HT-29 (cell line): Measurements from ENCODE around the gene AURKB. TPM values are rescaled to one million over a fixed set of nuclear protein-coding genes. Genes with fewer than 3 reads are reported as not detected.

Source experiments
- DNase-seq: peaks from one replicate; pipeline ENCODE4 v3.0.0-alpha.2; 2015; ENCODE audit warnings: low spot score
- total RNA-seq: library from RNA; depleted of rRNA; stranded (reverse); fragments of >200 nt; shearing (Covaris generic); gene quantifications from 2 replicates; pipeline ENCODE4 v1.2.3, GENCODE V29; 2014; rRNA removed

AURKB gene
- total RNA-seq, 1 experiment from 2014 or later = 84.9 TPM

GRCh38 chr17:8162233-8162996 is 48.0 kb downstream of the AURKB start, which contains the start of gene VAMP2:
Gene VAMP2, minus strand, starts transcription at chr17:8162948. Its CDS starts 69 bp downstream, at chr17:8162879.
- DNase-seq = no peak

GRCh38 chr17:8161289-8162232 is 48.8 kb downstream of the AURKB start:
- no peak for DNase-seq

GRCh38 chr17:8160741-8161221 is 49.6 kb downstream of the AURKB start:
- DNase-seq = no peak

GRCh38 chr17:8160224-8160577 is 50.2 kb downstream of the AURKB start:
- no peak for DNase-seq

- DNase-seq = no peak
These were observed 50.7 kb downstream of the AURKB start for GRCh38 chr17:8159459-8160223.

- no peak for DNase-seq
These were observed 51.4 kb downstream of the AURKB start for GRCh38 chr17:8159032-8159400.

- DNase-seq = peak; percentile 91
These were observed 51.9 kb downstream of the AURKB start for GRCh38 chr17:8158267-8159031.

GRCh38 chr17:8156246-8156992 is 54.0 kb downstream of the AURKB start:
- peak; percentile 98 for DNase-seq

- no peak for DNase-seq
These were observed 54.5 kb downstream of the AURKB start for GRCh38 chr17:8155996-8156245.

- DNase-seq = no peak
These were observed 55.0 kb downstream of the AURKB start for GRCh38 chr17:8155231-8155995.

Other genes with a start within 250 kb of the AURKB start
- 0.03 TPM in 1 of 2 replicates, not detected in the other for gene GUCY2D, start 208.0 kb downstream of the AURKB start, total RNA-seq
- gene ALOX15B, start 171.5 kb downstream of the AURKB start, total RNA-seq = not detected in 2 replicates
- gene ALOX12B, start 122.9 kb downstream of the AURKB start, total RNA-seq = 0.97 TPM in 1 of 2 replicates, not detected in the other
- not detected in 2 replicates for gene ALOXE3, start 92.1 kb downstream of the AURKB start, total RNA-seq
- gene HES7, start 86.5 kb downstream of the AURKB start, total RNA-seq = 0.61 and 0.76 TPM in 2 replicates
- 37.1 and 43.5 TPM in 2 replicates for gene PER1, start 58.2 kb downstream of the AURKB start, total RNA-seq
- gene VAMP2, start 47.6 kb downstream of the AURKB start, total RNA-seq = 4.9 and 5.8 TPM in 2 replicates
- 12.6 and 14.5 TPM in 2 replicates for gene TMEM107, start 34.2 kb downstream of the AURKB start, total RNA-seq
- gene BORCS6, start 20.4 kb downstream of the AURKB start, total RNA-seq = 12.4 and 12.8 TPM in 2 replicates
- gene CTC1, start 37.5 kb upstream of the AURKB start, total RNA-seq = 5.9 and 17.7 TPM in 2 replicates
- gene PFAS, start 38.7 kb upstream of the AURKB start, total RNA-seq = 45.4 and 51.3 TPM in 2 replicates
- 13.9 and 18.4 TPM in 2 replicates for gene RANGRF, start 78.1 kb upstream of the AURKB start, total RNA-seq
- 1.7 and 2.4 TPM in 2 replicates for gene SLC25A35, start 84.8 kb upstream of the AURKB start, total RNA-seq
- gene ARHGEF15, start 99.7 kb upstream of the AURKB start, total RNA-seq = not detected in 2 replicates
- gene ODF4, start 129.3 kb upstream of the AURKB start, total RNA-seq = not detected in 2 replicates
- gene RPL26, start 172.6 kb upstream of the AURKB start, total RNA-seq = 1,242 and 1,305 TPM in 2 replicates
- gene RNF222, start 187.3 kb upstream of the AURKB start, total RNA-seq = not detected in 2 replicates
- 20.1 and 24.6 TPM in 2 replicates for gene NDEL1, start 225.3 kb upstream of the AURKB start, total RNA-seq